Skeletal muscle tissue (tissue), 4 donors: ENCODE results near the gene BARX1. TPM values are rescaled to one million over a fixed set of nuclear protein-coding genes. Genes with fewer than 3 reads are reported as not detected.
"Not testable (repeated sequence)": the region's sequence is repeated elsewhere in the genome, so short reads cannot be mapped to it uniquely, and the experiment has no call there.

ENCODE experiments used
- H3K27ac ChIP-seq: one replicate; pipeline ENCODE4 v1.7.0; 2013; ENCODE audit warnings: mild to moderate bottlenecking, low read depth, low read length, inconsistent platforms
- H3K27me3 ChIP-seq, 3 donors: one replicate each; pipeline ENCODE4 v1.7.0; 2013; ENCODE audit warnings: low read length in 3 of 3; ENCODE audit not compliant: control insufficient read depth in 3 of 3, insufficient read depth in 3 of 3
- H3K36me3 ChIP-seq, 3 donors: one replicate each; pipeline ENCODE4 v1.7.0; 2013; ENCODE audit warnings: low read length in 3 of 3; ENCODE audit not compliant: control insufficient read depth in 3 of 3, insufficient read depth in 3 of 3
- H3K4me1 ChIP-seq, 3 donors: one replicate each; pipeline ENCODE4 v1.7.0; 2013; ENCODE audit warnings: low read length in 3 of 3, mild to moderate bottlenecking in 3 of 3; ENCODE audit not compliant: control insufficient read depth in 3 of 3, insufficient read depth in 3 of 3
- H3K4me3 ChIP-seq, 3 donors: one replicate each; pipeline ENCODE4 v1.7.0; 2013; ENCODE audit warnings: low read length in 3 of 3
- H3K9ac ChIP-seq, 3 donors: one replicate each; pipeline ENCODE4 v1.7.0; 2013; ENCODE audit warnings: low read length in 3 of 3, mild to moderate bottlenecking in 3 of 3, moderate library complexity in 2 of 3, low read depth in 1 of 3
- H3K9me3 ChIP-seq, 3 donors: one replicate each; pipeline ENCODE4 v1.7.0; 2013; ENCODE audit warnings: low read length in 3 of 3; ENCODE audit not compliant: control insufficient read depth in 3 of 3
- total RNA-seq: library from RNA; depleted of rRNA; stranded (reverse); fragments of >200 nt; gene quantifications from one replicate; pipeline ENCODE4 v1.2.3, GENCODE V29; 2014
- donor health status: Osteomylitis.

Gene BARX1
- total RNA-seq, 1 donor from 2014 or later = not detected

DNA sequence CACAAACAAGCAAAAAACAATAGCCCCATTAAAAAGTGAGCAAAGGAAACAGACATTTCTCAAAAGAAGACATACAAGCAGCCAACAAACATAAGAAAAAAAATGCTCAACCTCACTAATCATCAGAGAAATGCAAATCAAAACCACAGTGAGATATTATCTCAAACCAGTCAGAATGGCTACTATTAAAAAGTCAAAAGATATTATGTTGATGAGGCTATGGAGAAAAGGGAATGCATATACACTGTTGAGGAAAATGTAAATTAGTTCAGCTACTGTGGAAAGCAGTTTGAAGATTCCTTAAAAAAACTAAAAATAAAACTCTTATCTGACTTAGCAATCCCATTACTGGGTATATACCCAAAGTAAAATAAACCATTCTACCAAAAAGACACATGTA lies 28.7 kb upstream of the BARX1 start:
- H3K27ac ChIP-seq = no peak overlapping the region
- H3K9me3 ChIP-seq = peaks cover 0 to 5% (median 2%) of the 10 kb centered on the region in 3 donors
- H3K4me1 ChIP-seq = no peaks in the 10 kb centered on the region
- H3K27me3 ChIP-seq = peaks cover 0 to 10% (median 4%) of the 10 kb centered on the region in 3 donors
- H3K4me3 ChIP-seq = no peak overlapping the region
- no peaks in the 10 kb centered on the region for H3K36me3 ChIP-seq
- H3K9ac ChIP-seq = no peak overlapping the region

- no peaks in the 10 kb centered on the region for H3K9me3 ChIP-seq
- no peak overlapping the region for H3K4me3 ChIP-seq
- no peaks in the 10 kb centered on the region for H3K4me1 ChIP-seq
- H3K27me3 ChIP-seq = peaks cover 2 to 13% (median 4%) of the 10 kb centered on the region in 3 donors
- no peak overlapping the region for H3K27ac ChIP-seq
- H3K9ac ChIP-seq = no peak overlapping the region
- no peaks in the 10 kb centered on the region for H3K36me3 ChIP-seq
These were observed 24.6 kb upstream of the BARX1 start for GRCh38 chr9:93979721-93980120.

DNA sequence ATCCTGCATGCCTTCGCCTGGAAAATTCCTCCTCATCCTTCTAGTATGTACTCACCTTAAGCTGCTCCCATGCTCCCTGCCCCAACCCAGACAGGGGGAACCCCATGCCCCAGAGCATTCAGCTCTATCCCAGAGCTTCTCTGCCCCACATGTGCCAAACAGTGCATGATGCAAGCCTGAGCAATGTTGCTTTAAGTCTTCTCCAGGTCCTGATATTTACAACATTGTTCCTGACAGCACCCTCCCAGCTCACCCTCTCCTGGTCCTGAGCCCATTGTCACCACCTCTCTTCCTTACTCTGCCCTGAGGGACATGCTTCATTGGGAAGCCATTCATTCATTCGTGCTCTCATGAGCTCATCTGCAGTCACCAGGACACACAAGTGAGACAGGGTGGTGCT lies 23.4 kb upstream of the BARX1 start:
- Histone ChIP-seq H3K27ac (no peak overlapping the region), H3K36me3 (no peaks in the 10 kb centered on the region), H3K4me1 (no peaks in the 10 kb centered on the region), H3K27me3 (peaks cover 2 to 13% (median 4%) of the 10 kb centered on the region in 3 donors), H3K4me3 (no peak overlapping the region), H3K9ac (no peak overlapping the region), H3K9me3 (no peaks in the 10 kb centered on the region)

- H3K4me3 ChIP-seq = no peak overlapping the region
- H3K36me3 ChIP-seq = no peaks in the 10 kb centered on the region
- H3K9me3 ChIP-seq = no peaks in the 10 kb centered on the region
- no peak overlapping the region for H3K27ac ChIP-seq
- peaks cover 2 to 13% (median 4%) of the 10 kb centered on the region in 3 donors for H3K27me3 ChIP-seq
- no peak overlapping the region for H3K9ac ChIP-seq
- no peaks in the 10 kb centered on the region for H3K4me1 ChIP-seq
These were observed 21.8 kb upstream of the BARX1 start for GRCh38 chr9:93976973-93977372.

DNA sequence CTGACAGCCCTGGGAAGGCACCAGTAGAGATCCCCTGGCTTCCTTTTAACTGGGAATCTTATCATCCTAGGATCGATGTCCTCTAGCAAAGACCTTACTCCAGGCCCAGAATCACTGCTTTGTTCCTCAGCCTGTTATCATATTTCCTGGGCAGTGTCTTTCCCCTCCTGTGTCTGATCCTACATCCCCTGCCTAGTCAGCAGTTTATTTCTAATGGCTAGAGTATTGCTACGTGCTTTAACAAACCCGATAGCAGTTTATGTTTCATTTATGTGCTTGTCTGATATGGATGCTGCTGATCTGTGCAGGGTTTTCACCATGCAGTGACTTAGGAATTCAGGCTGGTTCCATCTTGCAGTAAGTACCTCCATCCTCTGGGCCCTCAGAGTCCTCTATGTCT lies 20.9 kb upstream of the BARX1 start:
- H3K9me3 ChIP-seq = no peaks in the 10 kb centered on the region
- H3K27ac ChIP-seq = no peak overlapping the region
- H3K27me3 ChIP-seq = peaks cover 2 to 13% (median 4%) of the 10 kb centered on the region in 3 donors
- H3K9ac ChIP-seq = no peak overlapping the region
- no peaks in the 10 kb centered on the region for H3K36me3 ChIP-seq
- no peaks in the 10 kb centered on the region for H3K4me1 ChIP-seq
- no peak overlapping the region for H3K4me3 ChIP-seq

DNA sequence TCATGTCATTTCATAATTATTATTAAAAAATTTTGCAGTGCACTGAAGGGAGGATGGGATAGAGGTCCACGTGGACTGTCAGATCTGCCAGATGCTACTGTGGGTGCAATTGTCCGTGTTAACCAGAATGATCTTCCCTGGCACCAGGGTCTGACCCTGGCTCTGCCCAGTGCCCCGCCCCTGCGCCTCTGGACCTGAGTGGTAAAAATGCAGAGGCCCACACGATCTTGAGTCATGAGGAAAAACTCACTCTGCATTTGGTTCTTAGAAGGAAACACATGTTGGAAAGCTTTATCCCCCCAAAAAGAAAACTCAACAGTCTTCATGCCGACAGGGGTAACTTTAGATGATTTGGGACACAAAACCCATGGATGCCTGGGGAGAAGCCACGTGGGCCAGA lies 20.1 kb upstream of the BARX1 start:
- H3K4me1 ChIP-seq = no peaks in the 10 kb centered on the region
- no peak overlapping the region for H3K4me3 ChIP-seq
- no peaks in the 10 kb centered on the region for H3K9me3 ChIP-seq
- H3K27ac ChIP-seq = no peak overlapping the region
- peaks cover 2 to 13% (median 4%) of the 10 kb centered on the region in 3 donors for H3K27me3 ChIP-seq
- no peaks in the 10 kb centered on the region for H3K36me3 ChIP-seq
- H3K9ac ChIP-seq = no peak overlapping the region

DNA sequence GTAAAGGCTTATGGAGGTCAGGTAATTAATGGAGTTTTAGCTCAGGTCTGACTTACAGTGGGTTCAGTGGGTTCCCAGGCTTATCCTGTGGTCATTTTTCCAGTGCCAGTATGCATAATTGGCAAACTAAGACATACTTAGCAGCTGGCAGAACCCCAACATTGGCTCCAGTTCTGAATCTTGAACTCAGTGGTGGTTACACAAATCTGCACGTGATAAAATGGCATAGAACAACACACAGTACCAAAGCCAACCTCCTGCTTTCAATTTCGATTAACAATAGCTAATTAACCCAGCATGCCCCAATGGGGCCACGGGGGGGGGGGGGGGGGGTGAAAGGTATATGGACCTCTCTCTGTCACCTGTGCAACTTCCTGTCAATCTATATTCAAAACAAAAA lies 19.0 kb upstream of the BARX1 start:
- Histone ChIP-seq H3K4me1 (no peaks in the 10 kb centered on the region), H3K9ac (no peak overlapping the region), H3K9me3 (no peaks in the 10 kb centered on the region), H3K36me3 (no peaks in the 10 kb centered on the region), H3K4me3 (no peak overlapping the region), H3K27me3 (peaks cover 0 to 4% (median 2%) of the 10 kb centered on the region in 3 donors), H3K27ac (no peak overlapping the region)

GRCh38 chr9:93972655-93973054 lies 17.5 kb upstream of the BARX1 start:
- not testable (repeated sequence) for H3K27me3 ChIP-seq

DNA sequence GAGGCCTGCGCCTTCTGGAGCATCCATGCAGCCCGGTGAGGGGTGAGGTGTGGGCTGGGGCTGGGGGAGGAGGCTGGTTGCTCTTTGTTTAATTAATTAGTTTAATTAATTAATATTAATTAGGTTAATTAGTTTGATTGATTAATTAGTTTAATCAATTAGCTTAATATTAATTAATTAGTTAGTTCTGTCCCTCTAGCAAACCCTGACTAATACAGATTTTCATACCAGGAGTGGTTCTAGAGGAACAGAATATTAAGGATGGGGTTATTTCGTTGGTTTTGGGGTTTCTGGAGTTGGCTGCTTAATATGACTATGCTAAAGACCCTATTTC lies 14.1 kb upstream of the BARX1 start:
- Histone ChIP-seq H3K27ac (no peak overlapping the region), H3K4me3 (no peak overlapping the region), H3K9ac (no peak overlapping the region), H3K4me1 (no peaks in the 10 kb centered on the region), H3K36me3 (no peaks in the 10 kb centered on the region), H3K27me3 (peaks cover 3 to 16% (median 8%) of the 10 kb centered on the region in 3 donors), H3K9me3 (no peaks in the 10 kb centered on the region)

More at GRCh38 chr9:93972655-93973054, 17.5 kb upstream of the BARX1 start:
- not testable (repeated sequence) for H3K4me3 ChIP-seq, H3K27ac ChIP-seq, H3K4me1 ChIP-seq, H3K9ac ChIP-seq, H3K36me3 ChIP-seq, H3K9me3 ChIP-seq

DNA sequence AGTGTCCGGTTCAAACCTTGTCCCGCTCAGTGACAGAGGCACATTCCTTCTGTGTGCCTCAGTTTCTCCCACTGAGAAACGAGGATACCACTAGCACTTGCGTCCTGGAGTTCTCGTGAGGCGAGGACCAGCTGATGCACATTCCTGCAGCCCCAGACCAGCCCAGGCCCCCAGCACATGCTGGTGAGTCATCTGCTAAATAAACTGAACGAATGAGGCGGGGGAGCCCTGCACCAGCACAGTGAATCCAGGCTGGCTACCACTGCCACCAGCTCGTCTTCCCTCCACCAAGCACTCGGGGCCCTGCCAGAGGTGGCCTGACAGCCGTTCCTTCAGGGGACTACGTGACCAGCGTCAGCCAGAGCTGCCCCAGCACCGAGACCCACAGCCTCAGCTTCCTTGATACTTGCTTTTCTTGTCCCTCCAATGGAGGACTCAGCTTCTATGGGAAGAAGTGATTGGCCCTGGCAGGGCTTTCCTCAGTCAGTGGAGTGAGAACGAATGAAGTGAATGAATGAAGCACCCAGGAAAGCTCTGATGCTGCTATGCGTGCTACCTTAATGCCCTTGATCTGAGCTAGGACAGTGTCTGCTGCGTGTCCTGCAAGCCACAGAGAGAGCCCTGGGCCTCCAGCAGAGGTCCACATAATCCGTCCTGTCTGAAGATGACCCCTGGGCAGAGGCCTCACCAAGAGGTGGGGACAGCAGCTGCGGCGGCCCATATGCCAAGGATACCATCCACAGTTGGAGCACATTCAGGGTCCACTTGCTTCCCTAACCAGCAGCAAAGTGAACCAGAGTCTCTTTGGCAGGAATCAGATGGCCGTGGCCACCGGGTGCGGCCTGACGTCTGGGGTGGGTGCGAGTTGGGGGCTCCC lies 13.5 kb upstream of the BARX1 start:
- Histone ChIP-seq H3K9ac (no peak overlapping the region), H3K4me3 (no peak overlapping the region), H3K27ac (no peak overlapping the region), H3K27me3 (peaks cover 3 to 17% (median 8%) of the 10 kb centered on the region in 3 donors), H3K36me3 (no peaks in the 10 kb centered on the region), H3K9me3 (no peaks in the 10 kb centered on the region), H3K4me1 (no peaks in the 10 kb centered on the region)
